Measurements from ENCODE around the gene TMEM132C. TPM values are rescaled to one million over a fixed set of nuclear protein-coding genes. Genes with fewer than 3 reads are reported as not detected.

TMEM132C gene
- total RNA-seq, 1 experiment from 2014 or later: not detected

- TF ChIP-seq ZNF532 (CRISPR knock-in tag; IDR thresholded peaks at IDR 0.05; ENCODE audit: borderline replicate concordance): no peak
- no peak for TF ChIP-seq NFE2L1 (CRISPR knock-in tag; IDR thresholded peaks at IDR 0.05)
- TF ChIP-seq FOXP1 (CRISPR knock-in tag; IDR thresholded peaks at IDR 0.05; ENCODE audit: borderline replicate concordance): no peak
- no peak for TF ChIP-seq ZNF232 (CRISPR knock-in tag; IDR thresholded peaks at IDR 0.05)
- no peak for TF ChIP-seq CTCF (IDR thresholded peaks at IDR 0.05)
Measured at GRCh38 chr12:128367961-128368360, 101.0 kb downstream of the TMEM132C start (continued).

GRCh38 chr12:128381541-128381940, 114.6 kb downstream of the TMEM132C start:
- Mint-ChIP-seq H3K27me3 (ENCODE audit: low read depth) (peaks cover 26% of the 10 kb centered on the region), H3K36me3 (peaks cover 75% of the 10 kb centered on the region), H3K4me3 (no peak overlapping the region), H3K4me1 (no peaks in the 10 kb centered on the region), H3K27ac (no peak overlapping the region), H3K9me3 (peaks cover 85% of the 10 kb centered on the region)
- ATAC-seq (no peak), DNase-seq (ENCODE audit: low spot score) (no peak)
- POLR2A ChIA-PET: no interaction called here
- CTCF ChIA-PET: no interaction called here
- TF ChIP-seq RELA (CRISPR knock-in tag; IDR thresholded peaks at IDR 0.05; ENCODE audit: borderline replicate concordance) (no peak), ZNF263 (CRISPR knock-in tag; IDR thresholded peaks at IDR 0.05; ENCODE audit: low read depth) (no peak), ZNF532 (CRISPR knock-in tag; IDR thresholded peaks at IDR 0.05; ENCODE audit: borderline replicate concordance) (no peak), ZNF512 (CRISPR knock-in tag; IDR thresholded peaks at IDR 0.05; ENCODE audit: borderline replicate concordance) (no peak), ELF4 (CRISPR knock-in tag; IDR thresholded peaks at IDR 0.05; ENCODE audit: low read depth) (no peak), CREB1 (CRISPR knock-in tag; IDR thresholded peaks at IDR 0.05) (no peak), IRF1 (CRISPR knock-in tag; IDR thresholded peaks at IDR 0.05) (no peak), ESRRA (CRISPR knock-in tag; IDR thresholded peaks at IDR 0.05; ENCODE audit: borderline replicate concordance) (no peak), MXD4 (CRISPR knock-in tag; IDR thresholded peaks at IDR 0.05; ENCODE audit: borderline replicate concordance) (no peak), TEAD4 (CRISPR knock-in tag; IDR thresholded peaks at IDR 0.05) (no peak), USF2 (CRISPR knock-in tag; IDR thresholded peaks at IDR 0.05) (no peak), CREM (CRISPR knock-in tag; IDR thresholded peaks at IDR 0.05) (no peak), ATF6 (CRISPR knock-in tag; IDR thresholded peaks at IDR 0.05) (no peak)

All from WTC11 (cell line).